OCI-LY7 (cell line): ENCODE measurements around the gene ASCC2.

Source experiments
- CTCF ChIP-seq: fragments of 200-600 bp; sonication (generic); conservative IDR thresholded peaks from 2 replicates; pipeline ENCODE4 v1.5.1; 2014; ENCODE audit warnings: mild to moderate bottlenecking, antibody characterized with exemption, low read length, moderate library complexity, mixed read lengths
- EZH2phosphoT487 ChIP-seq: fragments of 200-600 bp; sonication (generic); IDR thresholded peaks from 2 replicates; pipeline ENCODE4 v1.6.1; 2018; ENCODE audit warnings: low read depth, borderline replicate concordance, mild to moderate bottlenecking, mixed run types, antibody characterized with exemption, low read length, moderate library complexity, mixed read lengths

- no peak for TF ChIP-seq CTCF
- TF ChIP-seq EZH2phosphoT487, result no peak
Measured at GRCh38 chr22:29816539-29816938, 21.5 kb downstream of the ASCC2 start.
